K562 (cell line): ENCODE data around the gene ACO2. TPM values are rescaled to one million over a fixed set of nuclear protein-coding genes. Genes with fewer than 3 reads are reported as not detected.
"Not testable (repeated sequence)": the region's sequence is repeated elsewhere in the genome, so short reads cannot be mapped to it uniquely, and the experiment has no call there.

Source experiments
- ATAC-seq: fragments of 200-7000 bp; cut with Tn5 transposase; 3 replicates; pipeline ENCODE4 v1.9.1; 2020; ENCODE audit warnings: moderate library complexity
- BruUV-seq: library from RNA; stranded (reverse); fragments of 400-500 nt; replicated peaks from 2 replicates; lab custom pipeline; 2021; lab: Mats Ljungman, UMichigan
- CTCF ChIA-PET: fragments of 300-600 bp; formaldehyde crosslinking; extraction: SDS; loops from one replicate; lab custom pipeline; 2021; ENCODE audit warnings: low intra/inter-chr PET ratio; lab: Yijun Ruan, JAX
- POLR2A ChIA-PET: fragments of 300-600, 350-650 bp; sonication (Branson Sonifier 250); formaldehyde crosslinking; extraction: SDS; loops from one replicate; lab custom pipeline; 2021; ENCODE audit warnings: antibody characterized with exemption, inconsistent platforms; lab: Yijun Ruan, JAX
- DNase-seq, 4 experiments: peaks; one replicate each; pipeline versions ENCODE4 v3.0.0 to v3.0.0-alpha.2; 2011 to 2018; ENCODE audit warnings: low spot score in 3 of 4, mixed read lengths in 3 of 4; ENCODE audit errors: extremely low read depth in 1 of 4
- FAIRE-seq: peaks from 2 replicates; lab custom pipeline; 2011; peaks lifted over from hg19 to GRCh38; lab: Jason Lieb, UNC
- H2AFZ ChIP-seq: 2 replicates; pipeline ENCODE4 v1.6.0; 2011; ENCODE audit warnings: low read depth, low read length, control low read depth, inconsistent platforms
- H3K27ac ChIP-seq: fragments of 200-600 bp; 3 replicates; pipeline ENCODE4 v1.8.0; 2011; ENCODE audit warnings: low read depth, mild to moderate bottlenecking, control low read depth, inconsistent platforms, low read length, moderate library complexity, mixed read lengths; ENCODE audit errors: extremely low read depth
- H3K27me3 ChIP-seq, 2 experiments: fragments of 300-600 bp in 1 of 2; 2 replicates in 1 of 2; 3 replicates in 1 of 2; pipeline versions ENCODE4 v1.6.0 to v1.8.0; 2011; ENCODE audit warnings: inconsistent platforms in 2 of 2, low read length in 2 of 2, mild to moderate bottlenecking in 1 of 2, mixed read lengths in 1 of 2, moderate library complexity in 1 of 2; ENCODE audit not compliant: control insufficient read depth in 2 of 2, insufficient read depth in 2 of 2
- H3K36me3 ChIP-seq: fragments of 300-600 bp; 3 replicates; pipeline ENCODE4 v1.8.0; 2011; ENCODE audit warnings: mild to moderate bottlenecking, low read length, inconsistent platforms; ENCODE audit not compliant: control insufficient read depth, insufficient read depth
- H3K4me1 ChIP-seq, 2 experiments: fragments of 200-600 bp in 1 of 2; replicated peaks in 1 of 2; 2 replicates in 1 of 2; 3 replicates in 1 of 2; pipeline versions ENCODE4 v1.5.1 to v1.8.0; 2011; ENCODE audit warnings: inconsistent platforms in 2 of 2, low read length in 2 of 2, mild to moderate bottlenecking in 1 of 2, mixed read lengths in 1 of 2, moderate library complexity in 1 of 2; ENCODE audit not compliant: control insufficient read depth in 2 of 2, insufficient read depth in 2 of 2
- H3K4me2 ChIP-seq: 2 replicates; pipeline ENCODE4 v1.6.1; 2011; ENCODE audit warnings: low read length, control low read depth, inconsistent platforms, mixed read lengths; ENCODE audit not compliant: insufficient read depth
- H3K4me3 ChIP-seq: fragments of 200-600 bp; sonication (generic), shearing (Covaris generic); 2 replicates; pipeline ENCODE4 v1.5.1; 2016; ENCODE audit warnings: control low read depth, inconsistent platforms
- H3K79me2 ChIP-seq: fragments of 200-600 bp; 3 replicates; pipeline ENCODE4 v1.8.0; 2011; ENCODE audit warnings: low read length, inconsistent platforms; ENCODE audit not compliant: control insufficient read depth, insufficient read depth
- H3K9ac ChIP-seq, 2 experiments: 2 replicates each; pipeline versions ENCODE4 v1.6.0 to v1.6.1; 2011; ENCODE audit warnings: low read depth in 2 of 2, low read length in 2 of 2, control low read depth in 1 of 2, inconsistent platforms in 1 of 2, mild to moderate bottlenecking in 1 of 2, mixed read lengths in 1 of 2; ENCODE audit not compliant: insufficient read depth in 1 of 2
- H3K9me1 ChIP-seq: one replicate; pipeline ENCODE4 v1.6.0; 2011; ENCODE audit warnings: inconsistent platforms, mild to moderate bottlenecking, low read length, moderate library complexity; ENCODE audit not compliant: control insufficient read depth, insufficient read depth
- H3K9me3 ChIP-seq: replicated peaks from 2 replicates; pipeline ENCODE4 v1.5.1; 2011; ENCODE audit warnings: low read depth, low read length, inconsistent platforms; ENCODE audit not compliant: control insufficient read depth, insufficient read depth
- H4K20me1 ChIP-seq: replicated peaks from 2 replicates; pipeline ENCODE4 v1.6.1; 2011; ENCODE audit warnings: low read length, inconsistent platforms, mixed read lengths; ENCODE audit not compliant: control insufficient read depth, insufficient read depth
- RBFOX2 ChIP-seq: fragments of 200-400 bp; formaldehyde crosslinking; IDR thresholded peaks from 2 replicates; pipeline ENCODE4 v1.6.1; 2017; ENCODE audit warnings: low read depth, mild to moderate bottlenecking, low read length, moderate library complexity
- ZNF184 ChIP-seq: sonication (generic); formaldehyde crosslinking; IDR thresholded peaks from 2 replicates; pipeline ENCODE4 v1.5.0; 2020; ENCODE audit warnings: missing genetic modification reagents
- WGBS: fragments of 100-300 bp; shearing (Covaris generic); methylation state at CpG from one replicate; pipeline ENCODE4 v1.1.6; 2016; ENCODE audit warnings: low coverage, mixed read lengths; ENCODE audit not compliant: insufficient coverage; ENCODE audit errors: missing lambda C conversion rate; 5-methylcytosine and 5-hydroxymethylcytosine counted together
- in situ Hi-C: fragments of 300-500 bp; cut with MboI; formaldehyde crosslinking; loops from 4 replicates; pipeline ENCODE4 v1.15.0; 2018; ENCODE audit warnings: inconsistent platforms, mixed read lengths
- intact Hi-C: fragments of 100-400 bp; cut with micrococcal nuclease; formaldehyde crosslinking; loops from 2 replicates; pipeline ENCODE4 v1.14.2; 2022
- polyA plus RNA-seq, 8 experiments: library from polyadenylated mRNA; depleted of rRNA in 4 of 8; stranded (reverse) in 5 of 8; unstranded in 3 of 8; fragments of >200 nt; fragmentation: Nextera tagmentation in 2 of 8; fragmentation: Illumina TruSeq in 1 of 8; extraction: Ambion mirVana in 2 of 8; extraction: Trizol in 1 of 8; gene quantifications; 2 replicates each; pipeline versions ENCODE4 v1.2.1 to v1.2.3, GENCODE V29; 2011 to 2014; ENCODE audit warnings: inconsistent platforms in 1 of 8, missing spikeins in 1 of 8
- total RNA-seq, 7 experiments: library from RNA; depleted of rRNA in 6 of 7; stranded (reverse); fragments of >200 nt in 6 of 7; fragmentation: Illumina TruSeq in 2 of 7; extraction: Trizol in 2 of 7; gene quantifications; 2 replicates each; pipeline versions ENCODE4 v1.2.1 to v1.2.3, GENCODE V29; 2011 to 2021; ENCODE audit warnings: low replicate concordance in 1 of 7

Gene ACO2
- total and polyA plus RNA-seq, 9 of the 15 experiments (the other 6 are each of a cell fraction or from before 2014, with no cell fraction given): 16.2 to 119 (median 43.2) TPM

GRCh38 chr22:41433480-41433879 is 35.4 kb upstream of the ACO2 start:
- H3K9ac ChIP-seq, H3K9me3 ChIP-seq, FAIRE-seq, ATAC-seq, H3K4me1 ChIP-seq, H4K20me1 ChIP-seq, H3K27ac ChIP-seq, H3K9me1 ChIP-seq, CTCF ChIA-PET, H2AFZ ChIP-seq, H3K4me2 ChIP-seq, H3K4me3 ChIP-seq, in situ Hi-C loops, DNase-seq, H3K27me3 ChIP-seq, intact Hi-C loops, H3K79me2 ChIP-seq, BruUV-seq, POLR2A ChIA-PET: not testable (repeated sequence)
- peaks cover 39% of the 10 kb centered on the region; the same call in 2 of the 3 replicates for H3K36me3 ChIP-seq
- whole genome bisulfite sequencing: 83% methylated on average over 1 of the region's 1 CpG
- peak; percentile 54; the same call in 1 of the 2 replicates for TF ChIP-seq ZNF184 (CRISPR knock-in tag)

DNA sequence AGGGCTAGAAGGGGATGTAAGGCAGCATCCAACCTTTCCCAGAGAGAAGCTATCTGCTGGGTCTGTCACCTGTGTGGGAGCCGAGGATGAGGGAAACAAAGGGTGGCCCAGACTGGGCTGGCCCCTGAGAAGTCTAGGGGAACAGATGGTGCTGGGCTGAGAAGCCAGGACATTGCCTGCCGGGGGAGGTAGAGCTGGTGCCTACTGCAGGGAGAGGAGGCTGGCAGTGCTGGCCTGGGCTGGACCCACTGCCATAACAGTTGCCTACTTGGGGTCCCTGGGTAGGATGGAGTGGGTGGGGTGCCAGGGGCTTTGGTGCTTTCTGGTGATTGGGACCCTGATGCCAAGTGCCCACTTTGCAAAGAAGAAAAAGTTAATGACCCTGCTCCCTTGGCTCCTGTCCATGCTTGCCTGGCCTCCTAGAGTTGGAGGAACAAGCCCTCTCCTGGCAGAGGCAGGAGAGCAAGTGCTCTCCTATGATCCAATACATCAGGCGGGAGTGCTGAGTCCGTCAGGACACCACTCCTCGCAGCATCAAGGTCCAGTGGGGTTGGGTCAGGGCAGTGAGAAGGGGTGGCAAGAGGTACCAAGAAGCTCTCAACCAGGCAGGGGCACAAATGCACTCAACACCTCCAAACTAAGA is 34.4 kb upstream of the ACO2 start:
- peak in 1 of 4 experiments; percentile 7 for DNase-seq
- CTCF ChIA-PET, H3K4me1 ChIP-seq, H3K4me3 ChIP-seq, in situ Hi-C loops, H4K20me1 ChIP-seq, H3K9ac ChIP-seq, H3K9me1 ChIP-seq, H3K27ac ChIP-seq, H2AFZ ChIP-seq, FAIRE-seq, intact Hi-C loops, ATAC-seq, BruUV-seq, H3K27me3 ChIP-seq, H3K9me3 ChIP-seq, H3K4me2 ChIP-seq: not testable (repeated sequence)
- 0 out of 2 replicates have a peak, but pooled peaks have one; percentile 17 for TF ChIP-seq RBFOX2
- WGBS: 100% methylated on average over 4 of the region's 5 CpGs
- peaks cover 11% of the 10 kb centered on the region for H3K79me2 ChIP-seq
- POLR2A ChIA-PET: interaction anchor here (0.7 to 1.1 kb wide), 3 partner anchors 9 to 17 kb away, joined by 3 read pairs; no protein-coding TSS in a partner anchor
- peaks cover 42% of the 10 kb centered on the region; the same call in 2 of the 3 replicates for H3K36me3 ChIP-seq
